ENCODE data around the gene KCNQ1. TPM values are rescaled to one million over a fixed set of nuclear protein-coding genes. Genes with fewer than 3 reads are reported as not detected.

The KCNQ1 gene
- total and polyA plus RNA-seq, 12 donors = 11.0 to 447 (median 320) TPM

- H3K9me3 ChIP-seq (replicated peaks in 1 of 3) = no peaks in the 10 kb centered on the region
- H3K4me3 ChIP-seq = no peak overlapping the region
- TF ChIP-seq CTCF (IDR thresholded peaks at IDR 0.05) = no peak
- no peak for TF ChIP-seq POLR2A (IDR thresholded peaks at IDR 0.05)
- DNase-seq = peak in 6 of 7 donors; percentile 2 to 47 (median 13)
- H3K36me3 ChIP-seq (replicated peaks in 1 of 2) = no peaks in the 10 kb centered on the region
- H3K4me1 ChIP-seq (replicated peaks in 1 of 2) = peaks cover 29 to 47% of the 10 kb centered on the region in 2 donors
- intact Hi-C loops (cut with DNase I) = no loop called here
- WGBS, 4 donors = 93 to 100% (median 95%) methylated on average over 7 of the region's 7 CpGs
- H3K27ac ChIP-seq = peak overlapping the region in 4 of 5 donors; percentile 26 to 84 (median 68)
- H3K27me3 ChIP-seq = no peaks in the 10 kb centered on the region
These were observed 104.3 kb downstream of the KCNQ1 start for GRCh38 chr11:2549080-2549479.

- Histone ChIP-seq H3K27ac (peak overlapping the region in 4 of 5 donors; percentile 26 to 84 (median 68)), H3K27me3 (no peaks in the 10 kb centered on the region), H3K9me3 (replicated peaks in 1 of 3) (no peaks in the 10 kb centered on the region), H3K4me3 (no peak overlapping the region), H3K36me3 (replicated peaks in 1 of 2) (no peaks in the 10 kb centered on the region), H3K4me1 (replicated peaks in 1 of 2) (peaks cover 29 to 51% of the 10 kb centered on the region in 2 donors)
- WGBS, 4 donors = 60 to 92% (median 75%) methylated on average over 4 to 13 of the region's 13 CpGs
- TF ChIP-seq CTCF (IDR thresholded peaks at IDR 0.05) (no peak), POLR2A (IDR thresholded peaks at IDR 0.05) (no peak)
- intact Hi-C loops (cut with DNase I) = no loop called here
- peak in 5 of 7 donors; percentile 1 to 27 (median 22) for DNase-seq
These were observed 104.7 kb downstream of the KCNQ1 start for GRCh38 chr11:2549491-2549875.

GRCh38 chr11:2549876-2550605, 105.2 kb downstream of the KCNQ1 start:
- 48 to 69% (median 55%) methylated on average over 27 to 36 of the region's 36 CpGs for WGBS, 4 donors
- H3K36me3 ChIP-seq (replicated peaks in 1 of 2) = no peaks in the 10 kb centered on the region
- no peak overlapping the region for H3K4me3 ChIP-seq
- peak overlapping the region in 4 of 5 donors; percentile 26 to 84 (median 68) for H3K27ac ChIP-seq
- TF ChIP-seq POLR2A (IDR thresholded peaks at IDR 0.05) (no peak), CTCF (IDR thresholded peaks at IDR 0.05) (no peak)
- peak; percentile 49 to 76 (median 68) for DNase-seq
- H3K27me3 ChIP-seq = no peaks in the 10 kb centered on the region
- intact Hi-C loops (cut with DNase I) = no loop called here
- no peaks in the 10 kb centered on the region for H3K9me3 ChIP-seq (replicated peaks in 1 of 3)
- H3K4me1 ChIP-seq (replicated peaks in 1 of 2) = peaks cover 29 to 53% of the 10 kb centered on the region in 2 donors

- Histone ChIP-seq H3K9me3 (replicated peaks in 1 of 3) (no peaks in the 10 kb centered on the region), H3K27me3 (no peaks in the 10 kb centered on the region), H3K27ac (peak overlapping the region in 3 of 5 donors; percentile 66 to 84 (median 69)), H3K36me3 (replicated peaks in 1 of 2) (no peaks in the 10 kb centered on the region), H3K4me1 (replicated peaks in 1 of 2) (peaks cover 29 to 53% of the 10 kb centered on the region in 2 donors), H3K4me3 (no peak overlapping the region)
- peak in 5 of 7 donors; percentile 9 to 31 (median 17) for DNase-seq
- intact Hi-C loops (cut with DNase I) = no loop called here
- 73 to 79% (median 76%) methylated on average over 8 of the region's 8 CpGs for WGBS, 4 donors
- TF ChIP-seq CTCF (IDR thresholded peaks at IDR 0.05) (no peak), POLR2A (IDR thresholded peaks at IDR 0.05) (no peak)
These were observed 105.8 kb downstream of the KCNQ1 start for GRCh38 chr11:2550606-2550970.

Data from adrenal gland (tissue), 12 donors.